HG03045 (cell line): ENCODE results near the gene KCNAB1.
"Not testable (repeated sequence)": the region's sequence is repeated elsewhere in the genome, so short reads cannot be mapped to it uniquely, and the experiment has no call there.

Experiments
- ATAC-seq: cut with Tn5 transposase; IDR thresholded peaks from one replicate; pipeline ENCODE4 v1.9.1; 2021; ENCODE audit warnings: mild to moderate bottlenecking, moderate library complexity; ENCODE audit not compliant: unreplicated experiment

KCNAB1 gene

DNA sequence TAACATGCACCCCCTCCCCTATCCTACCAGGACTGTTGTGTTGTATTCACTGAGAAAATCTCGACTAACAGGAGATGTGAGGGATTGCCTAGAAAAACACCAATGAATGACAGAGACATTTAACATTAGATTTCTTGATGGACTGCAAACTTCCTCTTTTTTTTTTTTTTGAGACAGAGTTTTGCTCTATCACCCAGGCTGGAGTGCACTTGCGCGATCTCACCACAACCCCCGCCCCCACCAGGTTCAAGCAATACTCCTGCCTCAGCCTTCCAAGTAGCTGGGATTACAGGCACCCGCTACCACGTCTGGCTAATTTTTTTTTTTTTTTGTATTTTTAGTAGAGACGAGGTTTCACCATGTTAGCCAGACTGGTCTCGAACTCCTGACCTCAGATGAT is 17.0 kb downstream of the KCNAB1 start:
- not testable (repeated sequence) for ATAC-seq

GRCh38 chr3:156140001-156140595 is 19.7 kb downstream of the KCNAB1 start:
- no peak for ATAC-seq

GRCh38 chr3:156142702-156143101 is 22.3 kb downstream of the KCNAB1 start:
- ATAC-seq = no peak

DNA sequence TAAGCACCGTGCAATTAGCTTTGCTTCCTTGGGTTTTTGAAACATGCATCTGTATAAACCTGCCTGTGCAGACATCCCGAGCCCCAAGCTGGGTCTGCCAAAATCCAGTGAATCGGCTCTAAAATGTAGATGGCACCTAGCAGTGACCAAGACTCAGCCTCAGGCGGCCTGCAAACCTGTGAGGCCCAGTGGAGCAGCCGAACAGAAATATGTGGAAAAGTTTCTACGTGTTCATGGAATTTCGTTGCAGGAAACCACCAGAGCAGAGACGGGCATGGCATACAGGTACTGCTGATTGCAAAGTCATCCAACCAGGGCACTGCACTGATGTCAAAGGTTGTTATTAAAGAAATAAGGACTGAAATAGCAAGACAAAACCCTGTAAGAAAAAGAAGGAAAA is 22.8 kb downstream of the KCNAB1 start:
- no peak for ATAC-seq

GRCh38 chr3:156144060-156144459 is 23.7 kb downstream of the KCNAB1 start:
- ATAC-seq = no peak

DNA sequence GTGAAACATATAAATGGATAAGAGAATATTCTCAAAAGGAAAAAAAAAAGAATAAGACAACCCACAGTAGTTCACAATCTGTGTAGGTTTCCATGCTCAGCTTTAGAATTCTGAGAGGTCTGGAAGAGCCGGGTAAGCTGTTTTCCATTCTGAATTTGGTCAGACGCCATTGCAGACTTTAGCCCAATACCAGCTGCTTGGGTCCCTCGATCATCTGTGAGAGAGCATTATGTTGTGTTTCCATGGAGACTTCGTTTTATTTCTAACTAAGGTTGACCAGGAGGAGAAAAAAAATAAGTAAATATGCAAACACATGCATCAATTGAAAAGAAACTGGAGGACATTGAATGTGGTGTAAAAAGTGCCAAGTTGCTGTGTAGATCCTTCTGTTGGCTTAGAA is 25.5 kb downstream of the KCNAB1 start:
- ATAC-seq = no peak

- ATAC-seq = no peak
Observed at GRCh38 chr3:156148345-156148945, 28.1 kb downstream of the KCNAB1 start.

GRCh38 chr3:156148946-156149381 is 28.6 kb downstream of the KCNAB1 start:
- no peak for ATAC-seq

GRCh38 chr3:156149876-156150275 is 29.5 kb downstream of the KCNAB1 start:
- no peak for ATAC-seq

DNA sequence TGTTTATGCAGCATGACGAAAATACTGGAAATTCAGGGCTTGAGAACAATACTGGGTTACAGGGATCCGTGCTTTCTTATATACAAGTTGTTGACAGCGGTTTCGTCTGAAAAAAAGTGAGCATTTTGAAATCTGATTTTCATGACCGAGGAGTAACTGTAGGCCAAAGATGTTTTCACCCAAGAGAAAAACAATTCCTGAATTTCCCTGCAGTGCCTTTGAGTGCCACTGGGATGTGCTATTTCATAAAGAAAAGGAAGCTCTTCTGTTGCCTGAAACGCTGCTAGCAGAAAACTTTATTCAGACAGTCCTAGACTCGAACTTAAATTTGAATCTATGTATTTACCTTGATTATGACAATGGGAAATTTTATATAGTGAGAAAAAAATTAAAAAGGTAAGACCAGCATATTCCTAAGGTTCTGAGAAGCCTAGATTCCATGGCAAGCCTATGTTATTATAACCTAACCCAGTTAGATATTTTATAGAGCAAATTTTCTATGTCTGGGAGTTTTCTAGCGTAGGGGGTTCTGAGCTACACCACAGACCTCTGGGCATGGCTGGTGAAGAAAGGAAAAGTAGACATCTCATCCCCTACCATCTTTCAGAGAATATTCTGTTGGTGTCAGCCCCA is 30.2 kb downstream of the KCNAB1 start:
- no peak for ATAC-seq

GRCh38 chr3:156151824-156152428 is 31.5 kb downstream of the KCNAB1 start:
- ATAC-seq = no peak

- ATAC-seq = no peak
Observed at GRCh38 chr3:156158656-156159295, 38.4 kb downstream of the KCNAB1 start.

- peak; percentile 66 for ATAC-seq
Observed at GRCh38 chr3:156160647-156161046, 40.3 kb downstream of the KCNAB1 start.

GRCh38 chr3:156161172-156161571 is 40.8 kb downstream of the KCNAB1 start:
- ATAC-seq = no peak

- no peak for ATAC-seq
Observed at GRCh38 chr3:156163848-156164247, 43.5 kb downstream of the KCNAB1 start.

DNA sequence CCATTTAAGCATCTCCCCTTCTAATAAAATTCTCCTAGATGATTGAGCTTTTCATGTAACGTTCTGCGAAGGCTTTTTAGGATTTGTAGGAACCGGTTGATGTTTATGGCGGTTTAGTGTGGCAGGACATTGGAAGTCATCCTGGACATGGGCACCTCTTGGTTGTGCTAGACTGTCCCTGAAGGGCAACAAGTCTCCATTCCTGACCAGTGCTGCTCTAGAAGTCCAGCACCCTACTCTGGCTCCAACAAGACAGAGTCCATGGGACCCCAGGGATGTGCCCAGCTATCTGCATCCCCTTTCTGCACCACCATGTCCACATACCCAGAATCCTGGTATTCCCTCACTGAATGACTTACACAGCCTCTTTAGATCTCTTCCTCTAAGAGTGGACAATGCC is 46.4 kb downstream of the KCNAB1 start:
- ATAC-seq = no peak

DNA sequence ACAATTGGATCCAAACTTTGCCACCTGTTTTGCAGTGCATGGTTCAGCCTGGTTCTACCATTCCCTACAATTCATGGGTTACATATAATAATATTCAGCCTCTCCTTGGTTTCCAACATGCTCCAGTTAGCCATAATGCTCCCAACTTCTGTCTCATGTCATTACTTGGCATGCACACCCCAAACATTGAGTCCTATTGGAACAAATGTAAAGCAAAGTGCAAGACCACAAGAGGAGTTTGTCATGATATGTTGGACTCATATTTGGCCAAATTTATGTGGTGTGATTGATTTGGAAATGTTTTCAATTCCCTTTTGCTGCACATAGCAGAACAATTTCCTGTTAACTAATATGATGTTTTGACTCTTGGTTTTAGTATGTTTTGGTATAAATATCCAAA is 50.2 kb downstream of the KCNAB1 start:
- ATAC-seq = no peak

DNA sequence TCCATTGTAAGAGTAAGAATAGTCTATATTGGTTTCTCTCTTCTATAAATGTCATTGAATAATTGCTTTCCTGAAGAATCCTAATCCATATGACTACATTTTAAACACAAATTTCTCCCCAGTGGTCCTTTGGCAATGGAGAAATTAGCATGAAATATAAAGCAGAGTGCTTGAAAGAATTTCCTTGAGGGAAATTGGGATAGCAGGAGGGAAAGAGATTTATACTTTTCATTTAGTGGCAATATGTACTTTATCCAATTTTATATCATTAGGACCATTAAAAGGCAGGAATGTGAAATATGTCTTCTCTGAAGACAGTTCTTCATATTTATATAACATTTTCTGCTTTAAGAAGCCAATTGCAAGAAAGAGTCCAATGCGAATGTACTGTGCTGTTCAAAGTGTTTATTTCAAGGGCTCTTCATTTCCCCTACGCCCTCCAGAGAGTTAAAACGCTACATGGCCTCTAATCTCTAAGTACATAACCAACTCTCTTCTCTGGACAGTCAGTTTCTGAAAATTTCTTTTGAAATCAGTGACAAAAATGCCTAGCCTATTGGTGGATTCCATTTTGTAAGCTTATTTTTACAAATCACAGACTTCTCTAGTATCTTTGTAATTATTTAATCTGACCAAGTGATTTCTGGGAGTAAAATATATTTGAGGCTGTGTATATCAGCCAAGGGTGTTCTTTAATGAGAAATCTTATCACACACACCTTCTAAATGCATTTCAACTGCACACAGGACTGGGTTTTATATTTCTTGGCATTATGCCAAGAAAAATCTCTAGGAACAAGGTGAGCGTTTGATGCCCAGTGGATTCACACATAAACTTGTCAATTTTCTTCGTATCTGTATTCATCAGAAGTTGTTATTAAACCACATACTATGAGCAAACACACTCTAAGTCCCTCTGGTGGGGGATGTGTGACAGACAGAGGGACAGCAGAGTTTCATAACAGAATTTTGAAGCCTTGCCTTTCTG is 51.2 kb downstream of the KCNAB1 start:
- no peak for ATAC-seq

GRCh38 chr3:156172536-156172935 is 52.2 kb downstream of the KCNAB1 start:
- ATAC-seq = peak; percentile 55

DNA sequence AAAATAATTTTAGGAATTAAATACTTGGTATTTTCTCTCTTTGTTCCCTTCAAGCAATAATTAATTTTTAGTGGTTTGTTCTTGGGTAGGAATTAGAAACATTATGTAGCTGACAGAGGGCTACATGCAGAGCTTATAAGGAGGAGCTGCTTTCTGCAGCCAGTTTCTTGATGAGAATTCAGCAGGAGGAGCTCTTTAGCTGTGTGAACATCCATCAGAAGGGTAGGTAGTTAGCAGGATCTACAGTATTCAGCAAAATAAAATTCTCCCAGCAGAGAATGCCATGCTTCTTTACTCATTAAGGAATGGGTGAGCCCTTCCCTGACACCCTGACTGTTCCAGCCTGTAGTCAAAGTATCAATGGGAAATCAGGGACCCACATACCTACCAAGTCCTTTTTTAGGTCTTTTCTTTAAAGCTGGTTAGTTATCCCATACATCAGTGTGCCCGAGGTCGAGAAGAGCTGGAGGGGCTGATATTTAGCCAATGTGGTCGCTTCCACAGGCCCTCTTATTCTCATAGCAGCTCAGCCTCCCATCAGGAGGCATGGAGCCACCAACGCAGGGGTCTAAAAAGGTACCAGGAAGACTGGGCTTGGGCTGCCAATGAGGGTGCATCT is 54.0 kb downstream of the KCNAB1 start:
- ATAC-seq = no peak
